Keratinocyte (primary cell): Measurements from ENCODE around the gene HMGCR. TPM values are rescaled to one million over a fixed set of nuclear protein-coding genes. Genes with fewer than 3 reads are reported as not detected.

Experiments
- DNase-seq: peaks from one replicate; pipeline ENCODE4 v3.0.0-alpha.2; 2011; ENCODE audit warnings: low read depth, missing footprints, low spot score
- FAIRE-seq: peaks from 2 replicates; lab custom pipeline; 2011; peaks lifted over from hg19 to GRCh38; lab: Jason Lieb, UNC
- H2AFZ ChIP-seq: 2 replicates; pipeline ENCODE4 v1.6.0; 2012; ENCODE audit warnings: low read length, control low read depth, inconsistent platforms; ENCODE audit not compliant: control insufficient read depth
- H3K27ac ChIP-seq: 2 replicates; pipeline ENCODE4 v1.5.1; 2011; ENCODE audit warnings: low read length; ENCODE audit not compliant: control insufficient read depth, insufficient read depth
- H3K27me3 ChIP-seq: 3 replicates; pipeline ENCODE4 v1.6.0; 2011; ENCODE audit warnings: low read length; ENCODE audit not compliant: control insufficient read depth, insufficient read depth; ENCODE audit errors: extremely low read depth
- H3K36me3 ChIP-seq, 2 experiments: 2 replicates in 1 of 2; 3 replicates in 1 of 2; pipeline ENCODE4 v1.5.1; 2011; ENCODE audit warnings: low read length in 2 of 2, mild to moderate bottlenecking in 1 of 2; ENCODE audit not compliant: control insufficient read depth in 2 of 2, insufficient read depth in 2 of 2; ENCODE audit errors: extremely low read depth in 1 of 2
- H3K4me1 ChIP-seq: 3 replicates; pipeline ENCODE4 v1.5.1; 2011; ENCODE audit warnings: low read length; ENCODE audit not compliant: control insufficient read depth, insufficient read depth; ENCODE audit errors: extremely low read depth
- H3K4me2 ChIP-seq: 3 replicates; pipeline ENCODE4 v1.6.0; 2011; ENCODE audit warnings: low read depth, low read length; ENCODE audit not compliant: control insufficient read depth, insufficient read depth; ENCODE audit errors: extremely low read depth
- H3K4me3 ChIP-seq, 3 experiments: fragments of 200-600 bp in 1 of 3; sonication (generic) in 1 of 3; 2 replicates in 2 of 3; 3 replicates in 1 of 3; pipeline ENCODE4 v1.5.1; 2011 to 2016; ENCODE audit warnings: low read length in 3 of 3, mild to moderate bottlenecking in 3 of 3, control low read depth in 2 of 3, inconsistent platforms in 1 of 3, low read depth in 1 of 3, mixed read lengths in 1 of 3, mixed run types in 1 of 3, moderate library complexity in 1 of 3; ENCODE audit not compliant: control insufficient read depth in 2 of 3, insufficient read depth in 2 of 3; ENCODE audit errors: extremely low read depth in 1 of 3
- H3K79me2 ChIP-seq: 2 replicates; pipeline ENCODE4 v1.6.0; 2012; ENCODE audit warnings: low read length; ENCODE audit not compliant: control insufficient read depth, insufficient read depth
- H3K9ac ChIP-seq: 3 replicates; pipeline ENCODE4 v1.6.0; 2011; ENCODE audit warnings: low read length; ENCODE audit not compliant: control insufficient read depth, insufficient read depth; ENCODE audit errors: extremely low read depth
- H3K9me1 ChIP-seq: 3 replicates; pipeline ENCODE4 v1.6.0; 2011; ENCODE audit warnings: low read length; ENCODE audit not compliant: control insufficient read depth, insufficient read depth; ENCODE audit errors: extremely low read depth
- H3K9me3 ChIP-seq: 2 replicates; pipeline ENCODE4 v1.5.1; 2012; ENCODE audit warnings: low read depth, low read length; ENCODE audit not compliant: control insufficient read depth
- H4K20me1 ChIP-seq: 3 replicates; pipeline ENCODE4 v1.6.0; 2011; ENCODE audit warnings: low read length; ENCODE audit not compliant: control insufficient read depth, insufficient read depth; ENCODE audit errors: extremely low read depth
- CTCF ChIP-seq, 3 experiments: IDR thresholded peaks in 1 of 3; conservative IDR thresholded peaks in 1 of 3; optimal IDR thresholded peaks in 1 of 3; 2 replicates in 2 of 3; 3 replicates in 1 of 3; pipeline versions ENCODE3 to v1.5.1; 2011; ENCODE audit warnings: low read length in 3 of 3, mild to moderate bottlenecking in 3 of 3, moderate library complexity in 2 of 3, control low read depth in 1 of 3, inconsistent platforms in 1 of 3; ENCODE audit not compliant: insufficient read depth in 2 of 3; ENCODE audit errors: extremely low read depth in 1 of 3
- EZH2 ChIP-seq: IDR thresholded peaks from one replicate; pipeline ENCODE4 v1.6.1; 2012; ENCODE audit warnings: inconsistent platforms, mild to moderate bottlenecking, low read length, moderate library complexity
- dilution Hi-C: fragments of 300-500 bp; cut with MboI; formaldehyde crosslinking; loops from one replicate; pipeline ENCODE4 v1.7.0; 2020; ENCODE audit warnings: low sequenced_read_pairs; ENCODE audit not compliant: extremely low pct_ligation_motif_present
- polyA plus RNA-seq, 5 experiments: library from polyadenylated mRNA; depleted of rRNA in 3 of 5; stranded (reverse) in 3 of 5; stranded (forward) in 1 of 5; unstranded in 1 of 5; fragments of >200 nt; gene quantifications; 1 replicate in 1 of 5; 2 replicates in 3 of 5; 3 replicates in 1 of 5; pipeline versions ENCODE4 v1.2.1 to v1.2.3, GENCODE V29; 2011 to 2012; ENCODE audit warnings: missing spikeins in 2 of 5, low read depth in 1 of 5, low replicate concordance in 1 of 5

Gene HMGCR
- polyA plus RNA-seq, 1 donor (not counting 4 experiments of a cell fraction or from before 2014, with no cell fraction given), result 181 TPM

GRCh38 chr5:75380099-75380498 lies 43.1 kb downstream of the HMGCR start:
- H4K20me1 ChIP-seq, result no peaks in the 10 kb centered on the region
- H3K4me1 ChIP-seq, result no peaks in the 10 kb centered on the region
- no peaks in the 10 kb centered on the region for H3K79me2 ChIP-seq
- TF ChIP-seq CTCF (optimal IDR thresholded peaks at IDR 0.05 in 1 of 3, IDR thresholded peaks at IDR 0.05 in 1 of 3, conservative IDR thresholded peaks at IDR 0.05 in 1 of 3; ENCODE audit: extremely low read depth in 1 of 3, insufficient read depth in 2 of 3, low read length in 3 of 3) (no peak), EZH2 (no peak)
- H3K9me3 ChIP-seq, result no peaks in the 10 kb centered on the region
- H2AFZ ChIP-seq, result no peak overlapping the region
- FAIRE-seq, result no peak
- H3K27ac ChIP-seq, result no peak overlapping the region
- H3K4me3 ChIP-seq, result no peak overlapping the region
- H3K4me2 ChIP-seq, result no peak overlapping the region
- no peak overlapping the region for H3K9ac ChIP-seq
- no peak for DNase-seq
- H3K27me3 ChIP-seq, result no peaks in the 10 kb centered on the region
- peaks cover 4 to 10% of the 10 kb centered on the region in 2 experiments for H3K36me3 ChIP-seq
- no peaks in the 10 kb centered on the region for H3K9me1 ChIP-seq
- dilution Hi-C loops, result no loop called here

- no peak for FAIRE-seq
- dilution Hi-C loops, result no loop called here
- TF ChIP-seq CTCF (optimal IDR thresholded peaks at IDR 0.05 in 1 of 3, IDR thresholded peaks at IDR 0.05 in 1 of 3, conservative IDR thresholded peaks at IDR 0.05 in 1 of 3; ENCODE audit: extremely low read depth in 1 of 3, insufficient read depth in 2 of 3, low read length in 3 of 3), result no peak
- TF ChIP-seq EZH2, result no peak
Measured at GRCh38 chr5:75381456-75381855, 44.4 kb downstream of the HMGCR start.

More at GRCh38 chr5:75381456-75381855, 44.4 kb downstream of the HMGCR start:
- Histone ChIP-seq H3K36me3 (peaks cover 4 to 8% of the 10 kb centered on the region in 2 experiments), H3K79me2 (no peaks in the 10 kb centered on the region), H3K9me3 (no peaks in the 10 kb centered on the region), H3K27me3 (no peaks in the 10 kb centered on the region), H3K4me1 (no peaks in the 10 kb centered on the region), H3K4me3 (no peak overlapping the region), H2AFZ (no peak overlapping the region), H3K9ac (no peak overlapping the region), H3K4me2 (no peak overlapping the region), H4K20me1 (no peaks in the 10 kb centered on the region), H3K9me1 (no peaks in the 10 kb centered on the region), H3K27ac (no peak overlapping the region)
- DNase-seq, result no peak
